Stimulated activated CD4-positive, alpha-beta T cell treated with anti-CD3 and anti-CD28 coated beads, Interleukin-1b, Interleukin-23, amount 100 ng/mL, for 48 hours (primary cell): ENCODE measurements around the gene DVL3.
"Not testable (repeated sequence)": the region's sequence is repeated elsewhere in the genome, so short reads cannot be mapped to it uniquely, and the experiment has no call there.

Experiments
- DNase-seq: peaks from one replicate; pipeline ENCODE4 v3.0.0-alpha.2; 2020

DVL3 gene

GRCh38 chr3:184154885-184155643 lies at the start of gene DVL3:
TSS of gene DVL3 (plus strand) at chr3:184155377. CDS start at chr3:184155636, 259 bp downstream.
- DNase-seq: no peak

GRCh38 chr3:184110316-184110725 lies 44.9 kb upstream of the DVL3 start:
- no peak for DNase-seq

- DNase-seq: no peak
Observed at GRCh38 chr3:184116017-184116416, 39.2 kb upstream of the DVL3 start.

GRCh38 chr3:184117636-184118035 lies 37.5 kb upstream of the DVL3 start:
- DNase-seq: no peak

DNA sequence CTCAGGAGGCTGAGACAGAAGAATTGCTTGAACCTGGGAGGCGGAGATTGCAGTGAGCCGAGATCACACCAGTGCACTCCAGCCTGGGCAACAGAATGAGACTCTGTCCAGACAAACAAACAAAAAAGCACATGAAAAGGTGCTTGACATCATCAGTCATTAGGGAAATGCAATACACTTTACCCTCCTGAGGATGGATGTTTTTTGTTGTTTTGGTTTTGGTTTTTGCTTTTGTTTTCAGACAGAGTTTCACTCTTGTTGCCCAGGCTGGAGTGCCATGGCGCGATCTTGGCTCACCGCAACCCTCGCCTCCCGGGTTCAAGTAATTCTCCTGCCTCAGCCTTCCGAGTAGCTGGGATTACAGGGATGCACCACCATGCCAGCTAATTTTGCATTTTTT lies 34.1 kb upstream of the DVL3 start:
- DNase-seq: not testable (repeated sequence)

- DNase-seq: no peak
Observed at GRCh38 chr3:184126006-184126405, 29.2 kb upstream of the DVL3 start.

- DNase-seq: no peak
Observed at GRCh38 chr3:184129012-184129411, 26.2 kb upstream of the DVL3 start.

DNA sequence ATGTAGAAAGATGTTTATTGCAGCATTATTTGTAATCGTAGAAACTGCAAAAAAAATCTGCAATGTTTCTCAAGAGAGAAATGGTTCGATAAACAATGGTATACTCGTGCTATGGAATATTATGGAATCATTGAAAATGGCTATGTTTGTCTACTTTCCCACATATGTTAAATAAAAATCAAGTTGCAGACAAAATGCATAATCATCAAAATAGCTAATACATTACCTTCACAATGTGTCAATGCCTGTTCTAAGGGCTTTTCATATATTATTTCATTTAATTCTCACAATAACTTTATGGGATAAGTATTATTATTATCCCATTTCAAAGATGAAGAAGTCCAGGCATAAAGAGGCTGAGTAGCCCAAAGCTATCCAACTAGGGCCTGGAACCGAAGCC lies 22.2 kb upstream of the DVL3 start:
- no peak for DNase-seq

GRCh38 chr3:184133840-184134745 lies 21.1 kb upstream of the DVL3 start:
- peak; percentile 63 for DNase-seq

DNA sequence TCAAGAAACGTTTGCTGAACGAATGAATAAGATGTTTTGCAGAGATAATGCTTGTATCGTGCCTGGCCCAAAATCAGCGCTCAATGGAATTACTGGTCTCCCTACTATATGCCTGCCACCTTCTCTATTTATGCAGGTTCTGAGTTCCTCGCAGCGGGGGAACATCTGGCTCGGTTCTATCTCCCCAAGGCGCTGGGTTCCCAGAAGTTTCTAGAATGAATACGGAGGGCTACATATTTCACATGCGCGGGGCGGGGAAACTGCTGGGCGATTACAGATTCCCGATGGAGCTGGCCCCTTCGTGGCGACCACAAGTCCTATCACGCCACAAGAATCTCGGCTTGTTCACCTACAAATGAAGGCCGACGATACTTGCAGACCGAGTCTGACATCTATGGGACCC lies 20.4 kb upstream of the DVL3 start:
- no peak for DNase-seq

GRCh38 chr3:184135149-184135910 lies 19.8 kb upstream of the DVL3 start, which contains the start of gene EIF2B5:
TSS of gene EIF2B5 (plus strand) at chr3:184135358. CDS start at chr3:184135386, 28 bp downstream.
- DNase-seq: peak; percentile 88

GRCh38 chr3:184135911-184136260 lies 19.3 kb upstream of the DVL3 start:
- DNase-seq: no peak

- DNase-seq: no peak
Observed at GRCh38 chr3:184140436-184140835, 14.7 kb upstream of the DVL3 start.

DNA sequence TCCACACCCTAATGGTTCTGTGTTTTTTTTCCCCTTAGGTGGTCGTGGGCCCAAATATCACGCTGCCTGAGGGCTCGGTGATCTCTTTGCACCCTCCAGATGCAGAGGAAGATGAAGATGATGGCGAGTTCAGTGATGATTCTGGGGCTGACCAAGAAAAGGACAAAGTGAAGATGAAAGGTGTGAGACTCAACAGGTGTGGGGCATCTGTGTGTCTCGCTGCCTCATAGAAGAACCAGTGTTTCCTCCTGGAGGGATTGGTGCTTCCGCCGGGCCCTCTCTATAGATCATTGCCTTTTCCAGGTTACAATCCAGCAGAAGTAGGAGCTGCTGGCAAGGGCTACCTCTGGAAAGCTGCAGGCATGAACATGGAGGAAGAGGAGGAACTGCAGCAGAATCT lies 13.0 kb upstream of the DVL3 start:
- DNase-seq: no peak

GRCh38 chr3:184143327-184143726 lies 11.8 kb upstream of the DVL3 start:
- no peak for DNase-seq

DNA sequence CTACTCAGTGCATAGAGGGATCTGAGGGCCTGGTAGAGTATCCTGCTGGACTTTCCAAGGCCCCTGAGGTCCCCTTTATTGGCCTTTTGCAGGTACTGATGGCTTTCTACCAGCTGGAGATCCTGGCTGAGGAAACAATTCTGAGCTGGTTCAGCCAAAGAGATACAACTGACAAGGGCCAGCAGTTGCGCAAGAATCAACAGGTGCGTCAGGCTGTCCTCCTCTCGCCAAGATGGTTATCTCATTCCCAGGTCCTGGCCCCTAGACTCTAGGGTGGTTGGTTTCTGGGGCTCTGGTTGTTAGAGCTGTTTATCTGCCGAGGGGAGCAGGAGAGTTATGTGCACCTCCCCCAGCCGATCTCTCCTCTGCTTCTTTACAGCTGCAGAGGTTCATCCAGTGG lies 10.7 kb upstream of the DVL3 start:
- no peak for DNase-seq

- no peak for DNase-seq
Observed at GRCh38 chr3:184145111-184145524, 10.1 kb upstream of the DVL3 start.

GRCh38 chr3:184145751-184146270 lies 9.4 kb upstream of the DVL3 start:
- DNase-seq: no peak

DNA sequence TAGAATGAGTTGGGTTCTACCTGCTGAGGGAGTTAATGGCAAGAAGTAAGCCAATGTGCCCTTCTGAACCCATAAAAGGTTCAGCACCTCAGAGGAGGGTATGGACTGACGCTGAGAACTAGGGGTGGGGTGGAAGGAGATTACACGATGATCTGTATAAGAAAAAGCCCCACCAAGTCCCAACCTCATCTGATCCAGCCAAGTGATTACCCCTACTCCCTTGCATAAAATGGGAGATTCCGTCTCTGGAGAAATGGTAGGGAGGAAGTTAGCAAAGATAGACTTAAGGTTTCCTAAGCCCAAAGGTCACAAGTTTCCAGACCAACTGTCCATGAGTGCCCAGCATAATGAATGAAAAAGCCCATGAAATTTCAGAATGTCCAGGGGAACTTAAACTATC lies 7.1 kb upstream of the DVL3 start:
- DNase-seq: no peak

- DNase-seq: no peak
Observed at GRCh38 chr3:184149123-184149522, 6.1 kb upstream of the DVL3 start.

DNA sequence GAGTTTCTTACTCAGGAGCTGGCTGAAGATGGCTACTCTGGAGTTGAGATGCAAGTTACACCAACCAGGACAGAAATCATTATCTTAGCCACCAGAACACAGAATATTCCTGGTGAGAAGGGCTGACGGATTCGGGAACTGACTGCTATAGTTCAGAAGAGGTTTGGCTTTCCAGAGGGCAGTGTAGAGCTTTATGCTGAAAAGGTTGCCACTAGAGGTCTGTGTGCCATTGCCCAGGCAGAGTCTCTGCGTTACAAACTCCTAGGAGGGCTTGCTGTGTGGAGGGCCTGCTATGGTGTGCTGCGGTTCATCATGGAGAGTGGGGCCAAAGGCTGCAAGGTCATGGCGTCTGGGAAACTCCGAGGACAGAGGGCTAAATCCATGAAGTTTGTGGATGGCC lies 5.4 kb upstream of the DVL3 start:
- DNase-seq: not testable (repeated sequence)

GRCh38 chr3:184155644-184156521 lies 706 bp downstream of the DVL3 start:
- DNase-seq: peak; percentile 52
